OCI-LY3 (cell line): Measurements from ENCODE around the gene PHF19.

ENCODE experiments used
- CTCF ChIP-seq: fragments of 200-600, 300-600 bp; sonication (generic); IDR thresholded peaks from 2 replicates; pipeline ENCODE4 v1.5.1; 2014; ENCODE audit warnings: antibody characterized with exemption, low read length, low read depth
- EZH2phosphoT487 ChIP-seq: fragments of 200-600 bp; shearing (Covaris generic); IDR thresholded peaks from 2 replicates; pipeline ENCODE4 v1.6.1; 2018; ENCODE audit warnings: antibody characterized with exemption, mixed run types, low read depth

DNA sequence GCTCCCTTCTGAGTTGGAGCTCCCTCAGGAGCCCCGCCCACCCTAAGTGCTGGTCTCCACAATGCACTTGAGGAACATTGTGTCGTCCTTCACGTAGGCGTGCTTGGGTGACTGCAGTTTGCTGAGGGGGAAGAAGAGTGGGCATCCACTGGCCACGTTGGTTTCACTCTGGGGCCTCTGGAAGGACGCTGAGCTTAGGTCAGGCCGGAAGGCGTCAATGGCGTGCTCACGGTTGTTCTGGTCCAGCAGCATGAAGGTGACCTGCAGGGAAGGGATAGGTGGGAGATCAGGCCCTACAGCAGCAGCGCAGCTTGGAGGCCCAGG is 28.0 kb upstream of the PHF19 start:
- TF ChIP-seq CTCF (no peak), EZH2phosphoT487 (no peak)
